Activated CD4-positive, CD25-positive, alpha-beta regulatory T cell treated with anti-CD3 and anti-CD28 coated beads, Interleukin-2, amount 50 U/mL, for 16 hours (primary cell): ENCODE results near the gene CAMK1D.
"Not testable (repeated sequence)": the region's sequence is repeated elsewhere in the genome, so short reads cannot be mapped to it uniquely, and the experiment has no call there.

Experiments
- DNase-seq: peaks from one replicate; pipeline ENCODE4 v3.0.0-alpha.2; 2020; ENCODE audit warnings: low read depth, low spot score

Gene CAMK1D

GRCh38 chr10:12348870-12349628, at the start of gene CAMK1D:
CAMK1D (plus strand) TSS chr10:12349547.
- DNase-seq = peak; percentile 66

- not testable (repeated sequence) for DNase-seq
Measured at GRCh38 chr10:12301036-12301435, 48.3 kb upstream of the CAMK1D start.

- DNase-seq = no peak
Measured at GRCh38 chr10:12308057-12308456, 41.3 kb upstream of the CAMK1D start.

- DNase-seq = no peak
Measured at GRCh38 chr10:12308736-12309375, 40.5 kb upstream of the CAMK1D start.

GRCh38 chr10:12309783-12310182, 39.6 kb upstream of the CAMK1D start:
- DNase-seq = not testable (repeated sequence)

- no peak for DNase-seq
Measured at GRCh38 chr10:12314836-12315235, 34.5 kb upstream of the CAMK1D start.

GRCh38 chr10:12319076-12319475, 30.3 kb upstream of the CAMK1D start:
- DNase-seq = no peak

- no peak for DNase-seq
Measured at GRCh38 chr10:12320892-12321291, 28.5 kb upstream of the CAMK1D start.

GRCh38 chr10:12321641-12322040, 27.7 kb upstream of the CAMK1D start:
- no peak for DNase-seq

GRCh38 chr10:12322583-12323131, 26.7 kb upstream of the CAMK1D start:
- DNase-seq = no peak

- no peak for DNase-seq
Measured at GRCh38 chr10:12324530-12324929, 24.8 kb upstream of the CAMK1D start.

GRCh38 chr10:12327074-12327473, 22.3 kb upstream of the CAMK1D start:
- DNase-seq = no peak

- DNase-seq = no peak
Measured at GRCh38 chr10:12327476-12327875, 21.9 kb upstream of the CAMK1D start.

GRCh38 chr10:12328312-12328711, 21.0 kb upstream of the CAMK1D start:
- not testable (repeated sequence) for DNase-seq

- no peak for DNase-seq
Measured at GRCh38 chr10:12332572-12333379, 16.6 kb upstream of the CAMK1D start.

GRCh38 chr10:12333380-12334185, 15.8 kb upstream of the CAMK1D start:
- no peak for DNase-seq

- no peak for DNase-seq
Measured at GRCh38 chr10:12334186-12334530, 15.2 kb upstream of the CAMK1D start.

- not testable (repeated sequence) for DNase-seq
Measured at GRCh38 chr10:12335169-12335568, 14.2 kb upstream of the CAMK1D start.

GRCh38 chr10:12337453-12338372, 11.6 kb upstream of the CAMK1D start:
- no peak for DNase-seq

GRCh38 chr10:12338981-12339380, 10.4 kb upstream of the CAMK1D start:
- no peak for DNase-seq
